Body of pancreas (tissue), 4 donors: ENCODE results near the gene MKX.

Source experiments
- POLR2A ChIP-seq, 3 donors: fragments of 450-650 bp; IDR thresholded peaks; one replicate each; pipeline ENCODE4 v1.6.1; 2016; ENCODE audit warnings: antibody characterized with exemption in 3 of 3, mild to moderate bottlenecking in 2 of 3
- TF ChIP-seq, protein P1 (sequence below), 7 experiments: fragments of 450-650 bp in 4 of 7; fragments of 200-600 bp in 3 of 7; sonication (generic) in 3 of 7; IDR thresholded peaks; one replicate each; pipeline ENCODE4 v1.5.1; 2016 to 2019; ENCODE audit warnings: antibody characterized with exemption in 7 of 7

GRCh38 chr10:27685681-27686080 lies 59.9 kb downstream of the MKX start:
- TF ChIP-seq, protein P1, sequence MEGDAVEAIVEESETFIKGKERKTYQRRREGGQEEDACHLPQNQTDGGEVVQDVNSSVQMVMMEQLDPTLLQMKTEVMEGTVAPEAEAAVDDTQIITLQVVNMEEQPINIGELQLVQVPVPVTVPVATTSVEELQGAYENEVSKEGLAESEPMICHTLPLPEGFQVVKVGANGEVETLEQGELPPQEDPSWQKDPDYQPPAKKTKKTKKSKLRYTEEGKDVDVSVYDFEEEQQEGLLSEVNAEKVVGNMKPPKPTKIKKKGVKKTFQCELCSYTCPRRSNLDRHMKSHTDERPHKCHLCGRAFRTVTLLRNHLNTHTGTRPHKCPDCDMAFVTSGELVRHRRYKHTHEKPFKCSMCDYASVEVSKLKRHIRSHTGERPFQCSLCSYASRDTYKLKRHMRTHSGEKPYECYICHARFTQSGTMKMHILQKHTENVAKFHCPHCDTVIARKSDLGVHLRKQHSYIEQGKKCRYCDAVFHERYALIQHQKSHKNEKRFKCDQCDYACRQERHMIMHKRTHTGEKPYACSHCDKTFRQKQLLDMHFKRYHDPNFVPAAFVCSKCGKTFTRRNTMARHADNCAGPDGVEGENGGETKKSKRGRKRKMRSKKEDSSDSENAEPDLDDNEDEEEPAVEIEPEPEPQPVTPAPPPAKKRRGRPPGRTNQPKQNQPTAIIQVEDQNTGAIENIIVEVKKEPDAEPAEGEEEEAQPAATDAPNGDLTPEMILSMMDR (IDR thresholded peaks at IDR 0.05), result no peak
- no peak for TF ChIP-seq POLR2A (IDR thresholded peaks at IDR 0.05)
